GM12891 (cell line): ENCODE measurements around the gene HAPSTR1.

Experiments used
- PAX5 ChIP-seq: IDR thresholded peaks from 2 replicates; pipeline ENCODE4 v1.6.1; 2011; ENCODE audit warnings: low read length, moderate library complexity, mild to moderate bottlenecking; ENCODE audit not compliant: insufficient read depth, severe bottlenecking
- POLR2A ChIP-seq: IDR thresholded peaks from 2 replicates; pipeline ENCODE4 v1.6.1; 2011; ENCODE audit warnings: low read depth, low read length, control low read depth
- POLR2AphosphoS5 ChIP-seq: IDR thresholded peaks from 2 replicates; pipeline ENCODE4 v1.6.1; 2011; ENCODE audit warnings: low read depth, low read length, control low read depth
- TAF1 ChIP-seq: IDR thresholded peaks from 2 replicates; pipeline ENCODE4 v1.6.1; 2011; ENCODE audit warnings: low read depth, low read length, control low read depth

- TF ChIP-seq POLR2AphosphoS5 (no peak), TAF1 (no peak), POLR2A (no peak), PAX5 (no peak)
Observed at GRCh38 chr16:9053006-9053601, 38.3 kb upstream of the HAPSTR1 start.
